NCI-H1436 (cell line): ENCODE data around the gene NETO2.
"Not testable (repeated sequence)": the region's sequence is repeated elsewhere in the genome, so short reads cannot be mapped to it uniquely, and the experiment has no call there.

ENCODE experiments used
- DNase-seq: peaks from one replicate; lab custom pipeline; 2025; lab: John Stamatoyannopoulos, UW

The NETO2 gene

GRCh38 chr16:47134550-47134949 is 9.2 kb downstream of the NETO2 start:
- DNase-seq: no peak

- no peak for DNase-seq
Observed at GRCh38 chr16:47132308-47132707, 11.4 kb downstream of the NETO2 start.

GRCh38 chr16:47129755-47130435 is 13.8 kb downstream of the NETO2 start:
- DNase-seq: no peak

GRCh38 chr16:47127541-47127940 is 16.2 kb downstream of the NETO2 start:
- no peak for DNase-seq

- no peak for DNase-seq
Observed at GRCh38 chr16:47125757-47126156, 18.0 kb downstream of the NETO2 start.

GRCh38 chr16:47113130-47113529 is 30.6 kb downstream of the NETO2 start:
- no peak for DNase-seq

- DNase-seq: no peak
Observed at GRCh38 chr16:47110939-47111338, 32.8 kb downstream of the NETO2 start.

GRCh38 chr16:47109361-47109760 is 34.4 kb downstream of the NETO2 start:
- DNase-seq: no peak

GRCh38 chr16:47102921-47103320 is 40.8 kb downstream of the NETO2 start:
- DNase-seq: not testable (repeated sequence)

GRCh38 chr16:47097154-47097553 is 46.6 kb downstream of the NETO2 start:
- not testable (repeated sequence) for DNase-seq

- no peak for DNase-seq
Observed at GRCh38 chr16:47096297-47096696, 47.4 kb downstream of the NETO2 start.

GRCh38 chr16:47084198-47084597 is 59.5 kb downstream of the NETO2 start:
- DNase-seq: no peak

GRCh38 chr16:47082099-47082865 is 61.5 kb downstream of the NETO2 start:
- no peak for DNase-seq

GRCh38 chr16:47081115-47081514 is 62.6 kb downstream of the NETO2 start:
- no peak for DNase-seq

- DNase-seq: no peak
Observed at GRCh38 chr16:47079860-47080259, 63.9 kb downstream of the NETO2 start.

- no peak for DNase-seq
Observed at GRCh38 chr16:47073223-47074155, 70.3 kb downstream of the NETO2 start.

GRCh38 chr16:47072158-47072557 is 71.6 kb downstream of the NETO2 start:
- DNase-seq: no peak

GRCh38 chr16:47069841-47070584 is 73.7 kb downstream of the NETO2 start:
- DNase-seq: no peak

- DNase-seq: no peak
Observed at GRCh38 chr16:47069313-47069712, 74.4 kb downstream of the NETO2 start.

GRCh38 chr16:47067203-47067602 is 76.5 kb downstream of the NETO2 start:
- no peak for DNase-seq

- DNase-seq: no peak
Observed at GRCh38 chr16:47065766-47066688, 77.7 kb downstream of the NETO2 start.
